Effector memory CD4-positive, alpha-beta T cell (primary cell): ENCODE data around the gene NUP54.
A peak's percentile ranks its signal among the peaks of the same experiment; 100 is the strongest.

Experiments used
- DNase-seq, 3 donors: peaks; one replicate each; pipeline ENCODE4 v3.0.0-alpha.2; 2020
- H3K27ac ChIP-seq: 2 replicates; pipeline ENCODE4 v1.7.0; 2013; ENCODE audit warnings: mild to moderate bottlenecking, low read length, moderate library complexity; ENCODE audit not compliant: insufficient read depth, poor library complexity, severe bottlenecking
- H3K27me3 ChIP-seq: replicated peaks from 2 replicates; pipeline ENCODE4 v1.7.0; 2013; ENCODE audit warnings: mild to moderate bottlenecking, low read length; ENCODE audit not compliant: insufficient read depth, control insufficient read depth, poor library complexity, severe bottlenecking
- H3K36me3 ChIP-seq: 2 replicates; pipeline ENCODE4 v1.7.0; 2013; ENCODE audit warnings: mild to moderate bottlenecking, low read length, moderate library complexity; ENCODE audit not compliant: control insufficient read depth, insufficient read depth
- H3K4me1 ChIP-seq: 2 replicates; pipeline ENCODE4 v1.7.0; 2013; ENCODE audit warnings: low read length, mild to moderate bottlenecking; ENCODE audit not compliant: control insufficient read depth, insufficient read depth, poor library complexity, severe bottlenecking
- H3K4me3 ChIP-seq: 2 replicates; pipeline ENCODE4 v1.7.0; 2013; ENCODE audit warnings: low read length, low read depth, mild to moderate bottlenecking; ENCODE audit not compliant: insufficient read depth, poor library complexity, severe bottlenecking
- H3K9me3 ChIP-seq: 2 replicates; pipeline ENCODE4 v1.7.0; 2013; ENCODE audit warnings: mild to moderate bottlenecking, low read length, moderate library complexity; ENCODE audit not compliant: control insufficient read depth

NUP54 gene

DNA sequence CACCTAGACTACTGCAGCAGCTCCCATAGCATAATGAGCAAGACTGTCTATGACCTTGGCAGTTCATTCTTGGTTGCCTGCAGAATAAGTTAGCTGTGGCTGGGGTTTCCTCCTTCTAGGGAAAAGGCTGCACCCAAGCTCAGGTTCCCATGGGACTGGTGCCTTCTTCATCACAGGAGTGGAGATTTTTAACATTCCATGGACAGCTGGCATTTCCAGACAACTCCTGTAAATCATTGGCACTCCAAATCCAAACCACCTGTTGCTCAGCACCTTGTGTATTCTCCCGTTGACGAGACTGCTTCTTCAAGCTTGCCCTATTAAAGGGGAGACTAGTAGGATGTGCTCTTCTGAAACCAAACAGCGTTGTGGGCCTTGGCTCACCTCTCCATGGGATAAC, 7.8 kb upstream of the NUP54 start:
- Histone ChIP-seq H3K9me3 (no peaks in the 10 kb centered on the region), H3K36me3 (peaks cover 3% of the 10 kb centered on the region), H3K4me3 (no peak overlapping the region), H3K27ac (no peak overlapping the region), H3K4me1 (no peaks in the 10 kb centered on the region), H3K27me3 (no peaks in the 10 kb centered on the region)
- DNase-seq, result no peak

DNA sequence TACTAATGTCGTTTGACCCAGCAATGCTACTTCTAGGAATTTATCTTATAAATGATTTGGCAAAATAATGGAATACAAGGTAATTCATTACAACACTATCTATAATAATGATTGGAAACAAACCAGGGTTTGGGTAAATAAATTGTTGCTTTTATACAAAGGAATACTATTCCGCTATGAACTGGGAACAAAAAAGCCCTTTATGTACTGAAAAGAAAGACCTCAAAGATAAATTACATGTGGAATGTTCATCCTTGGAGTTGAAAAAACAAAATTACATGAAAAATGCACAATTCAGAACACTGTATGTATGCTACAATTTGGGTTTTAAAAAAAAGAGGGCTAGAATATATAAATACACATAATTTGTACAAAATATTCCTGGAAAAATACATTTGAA, 5.2 kb upstream of the NUP54 start:
- no peaks in the 10 kb centered on the region for H3K9me3 ChIP-seq

DNA sequence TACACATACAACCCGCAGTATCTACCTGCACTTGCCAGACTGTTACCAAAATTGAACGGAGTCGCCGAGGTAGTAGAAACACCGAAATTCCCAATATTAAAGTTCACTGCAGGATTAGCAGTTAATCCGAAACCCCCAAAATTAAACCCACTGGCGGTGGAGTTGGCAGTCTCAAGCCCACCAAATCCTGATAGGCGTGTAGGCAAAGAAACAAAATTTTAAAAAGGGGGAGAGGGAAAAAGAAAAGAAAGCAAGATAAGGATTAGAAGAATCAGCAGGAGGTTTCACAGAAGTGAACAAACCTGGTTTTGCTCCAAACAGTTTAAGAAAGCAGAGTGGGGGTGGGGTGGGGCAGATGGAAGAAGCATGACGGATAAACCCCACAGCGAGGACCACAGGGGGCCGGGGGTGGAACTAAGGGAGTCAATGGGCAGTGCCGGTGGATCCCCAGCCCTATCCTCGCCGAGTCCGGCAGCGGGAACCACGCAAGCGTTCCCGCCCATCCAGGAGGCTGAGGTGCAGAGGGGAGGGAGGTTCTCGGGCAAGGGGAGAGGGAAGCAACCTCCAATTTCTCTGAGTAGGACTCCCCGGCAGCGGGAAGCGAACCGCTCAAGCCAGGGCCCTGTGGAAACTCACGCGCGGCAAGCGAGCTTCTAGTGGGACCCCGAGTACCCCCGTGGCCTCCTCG, 599 bp downstream of the NUP54 start:
- DNase-seq, result peak; percentile 10 to 20 (median 17)
- Histone ChIP-seq H3K27ac (peak overlapping the region; percentile 90), H3K27me3 (no peaks in the 10 kb centered on the region), H3K36me3 (peaks cover 6% of the 10 kb centered on the region), H3K4me3 (peak overlapping the region; percentile 96), H3K9me3 (no peaks in the 10 kb centered on the region), H3K4me1 (peaks cover 12% of the 10 kb centered on the region)

More for the DNA sequence above, 5.2 kb upstream of the NUP54 start:
- Histone ChIP-seq H3K36me3 (peaks cover 3% of the 10 kb centered on the region), H3K4me3 (no peak overlapping the region), H3K27me3 (no peaks in the 10 kb centered on the region), H3K4me1 (peaks cover 3% of the 10 kb centered on the region), H3K27ac (no peak overlapping the region)
- no peak for DNase-seq

DNA sequence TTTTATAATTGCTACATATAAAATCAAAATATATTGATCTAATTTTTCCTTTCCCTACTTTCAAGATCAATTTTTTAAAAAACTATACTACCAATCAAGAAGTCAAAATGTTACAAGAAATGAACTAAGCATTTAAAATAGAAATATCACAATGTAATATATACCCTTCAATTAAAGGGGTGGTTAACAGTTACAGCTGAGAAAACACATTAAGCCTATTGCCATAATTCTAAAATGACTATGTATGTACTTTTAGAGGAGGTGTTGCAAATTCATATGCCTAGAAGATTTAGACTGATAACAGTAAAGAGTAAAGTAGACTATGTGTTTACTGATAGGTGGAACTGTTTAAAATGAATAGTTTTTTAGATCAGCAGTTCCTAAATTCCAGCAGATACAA, 3.7 kb downstream of the NUP54 start:
- Histone ChIP-seq H3K9me3 (no peaks in the 10 kb centered on the region), H3K27ac (no peak overlapping the region), H3K4me3 (no peak overlapping the region), H3K27me3 (no peaks in the 10 kb centered on the region), H3K4me1 (peaks cover 12% of the 10 kb centered on the region), H3K36me3 (peaks cover 22% of the 10 kb centered on the region)
- no peak for DNase-seq

DNA sequence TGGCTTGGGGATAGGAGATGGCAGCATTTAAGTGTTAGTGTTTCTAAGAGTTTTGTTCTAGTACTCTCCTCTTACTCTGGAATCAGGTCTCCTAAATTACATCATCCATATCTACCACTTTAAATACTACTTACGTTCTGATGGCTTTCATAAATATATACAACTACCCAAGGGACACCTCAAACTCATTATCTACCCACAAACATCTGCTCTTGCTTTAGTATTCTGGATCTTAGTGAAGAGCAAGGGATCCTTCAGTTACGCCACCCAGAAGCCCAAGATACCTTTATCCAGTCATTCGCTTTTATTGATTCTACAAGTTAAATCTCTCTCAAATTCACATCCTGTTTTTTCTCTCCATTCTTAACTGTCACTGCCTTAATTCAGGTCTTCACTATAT, 7.0 kb downstream of the NUP54 start:
- Histone ChIP-seq H3K4me3 (no peak overlapping the region), H3K36me3 (peaks cover 34% of the 10 kb centered on the region), H3K27me3 (no peaks in the 10 kb centered on the region), H3K9me3 (no peaks in the 10 kb centered on the region), H3K4me1 (no peaks in the 10 kb centered on the region), H3K27ac (no peak overlapping the region)
- no peak for DNase-seq

DNA sequence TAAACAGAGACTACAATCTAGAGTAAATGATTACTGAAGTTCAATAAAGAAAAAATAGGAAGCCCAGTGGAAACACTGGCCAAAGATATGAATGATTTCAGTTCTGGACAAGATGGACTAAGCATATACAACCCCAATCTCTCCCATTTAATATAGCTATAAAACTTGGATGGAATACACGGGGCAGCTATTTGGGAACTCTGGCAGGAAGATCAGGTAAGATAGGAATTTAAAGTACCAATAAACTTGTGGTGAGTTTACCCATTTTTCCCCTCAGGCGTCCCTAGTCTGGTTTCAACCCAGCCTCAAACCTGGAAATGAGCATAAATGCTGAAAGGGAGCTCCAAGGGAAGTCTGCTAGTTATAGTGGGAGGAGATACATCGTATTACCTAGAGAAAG, 20.4 kb downstream of the NUP54 start:
- Histone ChIP-seq H3K27ac (no peak overlapping the region), H3K27me3 (no peaks in the 10 kb centered on the region), H3K36me3 (peaks cover 39% of the 10 kb centered on the region), H3K4me3 (no peak overlapping the region), H3K4me1 (no peaks in the 10 kb centered on the region), H3K9me3 (no peaks in the 10 kb centered on the region)
- DNase-seq, result no peak

DNA sequence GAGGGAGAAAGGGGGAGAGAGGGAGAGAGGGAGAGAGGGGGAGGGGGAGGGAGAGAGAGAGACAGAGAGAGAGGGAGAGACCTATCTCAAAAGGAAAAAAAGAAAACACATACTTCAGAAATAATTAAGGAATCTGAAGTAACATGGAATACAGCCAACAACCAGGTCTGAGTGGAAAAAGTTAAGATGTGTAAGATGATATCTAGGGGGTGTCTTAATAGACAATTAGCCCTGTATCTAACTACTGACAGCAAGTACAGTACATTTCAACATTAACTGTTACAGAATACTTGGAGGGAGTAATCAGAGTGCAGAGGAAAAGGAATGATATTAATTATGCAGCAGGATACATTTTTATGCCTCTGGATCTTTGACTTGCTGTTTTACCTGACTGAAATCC, 22.4 kb downstream of the NUP54 start:
- peaks cover 48% of the 10 kb centered on the region for H3K36me3 ChIP-seq
- H3K9me3 ChIP-seq, result no peaks in the 10 kb centered on the region
- DNase-seq, result no peak
- H3K4me3 ChIP-seq, result no peak overlapping the region
- H3K27me3 ChIP-seq, result no peaks in the 10 kb centered on the region
- no peak overlapping the region for H3K27ac ChIP-seq
- no peaks in the 10 kb centered on the region for H3K4me1 ChIP-seq

DNA sequence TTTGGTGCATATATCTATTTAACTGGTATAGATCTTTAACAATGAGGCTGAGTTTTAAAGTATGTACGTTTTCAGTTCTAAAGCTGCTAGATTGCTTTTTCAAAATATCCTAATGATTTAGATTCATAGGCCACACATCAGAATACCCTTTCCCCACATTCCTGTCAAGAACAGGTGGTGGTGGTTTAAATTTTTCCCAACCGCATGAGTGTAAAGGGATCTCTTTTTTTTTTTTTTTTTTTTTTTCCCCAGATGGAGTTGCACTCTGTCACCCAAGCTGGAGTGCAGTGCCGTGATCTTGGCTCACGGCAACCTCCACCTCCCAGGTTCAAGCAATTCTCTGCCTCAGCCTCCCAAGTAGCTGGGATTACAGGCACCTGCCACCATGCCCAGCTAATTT, 28.0 kb downstream of the NUP54 start:
- Histone ChIP-seq H3K27me3 (no peaks in the 10 kb centered on the region), H3K9me3 (no peaks in the 10 kb centered on the region), H3K4me1 (no peaks in the 10 kb centered on the region), H3K27ac (no peak overlapping the region), H3K36me3 (peaks cover 61% of the 10 kb centered on the region), H3K4me3 (no peak overlapping the region)
- DNase-seq, result no peak

DNA sequence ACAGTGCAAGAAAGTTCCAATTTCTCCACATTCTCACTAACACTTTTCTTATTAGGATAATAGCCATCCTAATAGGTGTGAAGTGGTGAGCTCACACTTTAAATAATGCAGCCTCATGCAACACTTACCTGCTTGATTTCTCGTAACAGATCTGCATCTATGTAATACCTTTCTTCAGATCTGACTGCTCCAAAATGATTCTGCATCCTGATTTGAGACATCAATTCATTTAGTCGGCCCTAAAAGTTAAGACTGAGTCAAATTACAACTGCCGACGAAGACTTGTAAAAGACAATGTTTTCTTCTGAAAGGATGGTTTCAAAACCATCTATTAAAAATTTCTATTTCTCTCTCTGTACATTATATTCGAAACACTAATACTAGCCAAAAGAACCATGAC, 30.7 kb downstream of the NUP54 start:
- no peak for DNase-seq
- Histone ChIP-seq H3K27ac (no peak overlapping the region), H3K36me3 (peaks cover 47% of the 10 kb centered on the region), H3K4me1 (no peaks in the 10 kb centered on the region), H3K27me3 (no peaks in the 10 kb centered on the region), H3K4me3 (no peak overlapping the region), H3K9me3 (no peaks in the 10 kb centered on the region)

DNA sequence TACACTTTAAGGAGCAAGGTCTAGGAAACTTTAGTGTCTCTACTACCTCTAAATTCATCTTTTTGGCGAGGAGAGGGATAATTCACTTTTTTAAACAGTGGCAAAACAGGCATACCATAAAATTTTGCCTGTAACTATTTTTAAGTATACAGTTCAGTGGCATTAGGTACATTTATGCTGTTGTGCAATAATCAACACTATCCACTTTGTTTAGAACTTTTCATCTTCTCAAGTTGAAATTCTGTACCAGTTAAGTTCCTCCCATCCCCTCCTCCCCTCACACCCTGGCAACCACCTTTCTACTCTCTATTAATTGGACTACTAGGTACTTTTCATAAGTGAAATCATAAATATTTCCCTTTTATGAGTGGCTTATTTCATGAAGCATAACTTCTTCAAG, 31.4 kb downstream of the NUP54 start:
- Histone ChIP-seq H3K4me3 (no peak overlapping the region), H3K27ac (no peak overlapping the region), H3K36me3 (peaks cover 39% of the 10 kb centered on the region), H3K4me1 (no peaks in the 10 kb centered on the region), H3K9me3 (no peaks in the 10 kb centered on the region), H3K27me3 (no peaks in the 10 kb centered on the region)
- no peak for DNase-seq
